CD8-positive, alpha-beta memory T cell (primary cell): ENCODE results near the gene CDYL2. TPM values are rescaled to one million over a fixed set of nuclear protein-coding genes. Genes with fewer than 3 reads are reported as not detected.
A peak's percentile ranks its signal among the peaks of the same experiment; 100 is the strongest.

Experiments
- CTCF ChIA-PET: fragments of 350-600 bp; sonication (Branson Sonifier 250); formaldehyde crosslinking; loops from one replicate; lab custom pipeline; 2021; ENCODE audit warnings: antibody characterized with exemption; lab: Charles Lee
- POLR2A ChIA-PET: fragments of 350-600 bp; sonication (Branson Sonifier 250); formaldehyde crosslinking; loops from one replicate; lab custom pipeline; 2021; ENCODE audit warnings: antibody characterized with exemption; lab: Charles Lee
- DNase-seq, 5 donors: peaks; one replicate each; pipeline versions ENCODE4 v3.0.0 to v3.0.0-alpha.2; 2020 to 2022; ENCODE audit warnings: mixed read lengths in 1 of 5
- H3K27ac ChIP-seq: one replicate; pipeline ENCODE4 v1.7.0; 2013; ENCODE audit warnings: low read depth, mild to moderate bottlenecking, low read length, moderate library complexity
- H3K27me3 ChIP-seq: 2 replicates; pipeline ENCODE4 v1.7.0; 2013; ENCODE audit warnings: low read length, mild to moderate bottlenecking; ENCODE audit not compliant: insufficient read depth, poor library complexity, severe bottlenecking
- H3K36me3 ChIP-seq: 2 replicates; pipeline ENCODE4 v1.7.0; 2013; ENCODE audit warnings: mild to moderate bottlenecking, low read length, moderate library complexity; ENCODE audit not compliant: insufficient read depth
- H3K4me1 ChIP-seq: 2 replicates; pipeline ENCODE4 v1.7.0; 2013; ENCODE audit warnings: mild to moderate bottlenecking, low read length, moderate library complexity; ENCODE audit not compliant: insufficient read depth
- H3K4me3 ChIP-seq: 2 replicates; pipeline ENCODE4 v1.7.0; 2013; ENCODE audit warnings: mild to moderate bottlenecking, low read length
- H3K9me3 ChIP-seq: 2 replicates; pipeline ENCODE4 v1.7.0; 2013; ENCODE audit warnings: mild to moderate bottlenecking, low read length
- H3K27ac Mint-ChIP-seq, 8 donors: one replicate each; pipeline ENCODE4 v1.8.0; 2020 to 2021; ENCODE audit warnings: mixed read lengths in 8 of 8, mild to moderate bottlenecking in 6 of 8, inconsistent platforms in 3 of 8, moderate library complexity in 3 of 8
- H3K27me3 Mint-ChIP-seq, 2 donors: one replicate each; pipeline ENCODE4 v1.8.0; 2020 to 2021; ENCODE audit warnings: mixed read lengths in 2 of 2, mild to moderate bottlenecking in 1 of 2, moderate library complexity in 1 of 2
- H3K36me3 Mint-ChIP-seq, 3 donors: one replicate each; pipeline ENCODE4 v1.8.0; 2020 to 2021; ENCODE audit warnings: mixed read lengths in 3 of 3, inconsistent platforms in 1 of 3, mild to moderate bottlenecking in 1 of 3
- H3K4me1 Mint-ChIP-seq, 3 donors: one replicate each; pipeline ENCODE4 v1.8.0; 2020 to 2021; ENCODE audit warnings: mixed read lengths in 3 of 3, inconsistent platforms in 1 of 3, mild to moderate bottlenecking in 1 of 3
- H3K4me3 Mint-ChIP-seq, 7 donors: one replicate each; pipeline ENCODE4 v1.8.0; 2020 to 2021; ENCODE audit warnings: mixed read lengths in 7 of 7, mild to moderate bottlenecking in 6 of 7, moderate library complexity in 4 of 7, inconsistent platforms in 2 of 7
- H3K9me3 Mint-ChIP-seq, 5 donors: one replicate each; pipeline ENCODE4 v1.8.0; 2020 to 2022; ENCODE audit warnings: mixed read lengths in 5 of 5, mild to moderate bottlenecking in 3 of 5, moderate library complexity in 2 of 5, inconsistent platforms in 1 of 5
- polyA plus RNA-seq: library from polyadenylated mRNA; unstranded; fragments of 300-500 nt; fragmentation: Illumina TruSeq; gene quantifications from one replicate; pipeline ENCODE4 v1.2.3, GENCODE V29; 2021
- total RNA-seq, 2 experiments: library from RNA; stranded (reverse); gene quantifications; one replicate each; pipeline ENCODE4 v1.2.3, GENCODE V29; 2021

The CDYL2 gene
- total and polyA plus RNA-seq, 3 experiments from 2014 or later, result 3.8 to 42.0 (median 40.6) TPM

DNA sequence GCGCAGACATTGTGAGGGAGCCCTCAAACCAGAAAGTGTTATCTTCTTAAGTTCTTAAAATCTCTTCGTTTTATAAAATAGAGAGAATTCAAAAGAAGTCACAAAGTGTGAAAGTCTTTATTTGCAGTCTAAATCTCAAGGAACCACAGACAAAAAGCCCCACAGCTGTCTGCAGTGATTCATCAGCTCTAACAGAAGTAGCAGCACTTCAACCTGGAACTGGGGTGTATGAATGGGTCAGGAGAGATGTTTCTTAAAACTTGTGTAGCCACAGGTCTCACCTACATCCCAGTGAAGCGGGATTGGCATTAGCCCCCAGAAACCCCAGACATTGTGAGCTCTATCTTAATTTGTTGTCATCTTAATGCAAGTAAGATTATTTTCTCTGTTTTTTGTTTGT is 61.1 kb downstream of the CDYL2 start:
- no peaks in the 10 kb centered on the region for H3K36me3 ChIP-seq
- peaks cover 40 to 56% (median 40%) of the 10 kb centered on the region in 3 donors for H3K4me1 Mint-ChIP-seq

GRCh38 chr16:80742331-80742730 is 62.1 kb downstream of the CDYL2 start:
- H3K27me3 ChIP-seq, result no peaks in the 10 kb centered on the region
- CTCF ChIA-PET, result no interaction called here
- no peak for DNase-seq
- H3K9me3 Mint-ChIP-seq, result peaks cover 5 to 13% (median 9%) of the 10 kb centered on the region in 5 donors
- no peaks in the 10 kb centered on the region for H3K36me3 ChIP-seq
- H3K4me1 Mint-ChIP-seq, result peaks cover 34 to 50% (median 35%) of the 10 kb centered on the region in 3 donors
- H3K27ac ChIP-seq, result no peak overlapping the region
- H3K9me3 ChIP-seq, result no peaks in the 10 kb centered on the region
- H3K4me1 ChIP-seq, result no peaks in the 10 kb centered on the region
- H3K4me3 ChIP-seq, result no peak overlapping the region
- no peak overlapping the region for H3K27ac Mint-ChIP-seq
- H3K36me3 Mint-ChIP-seq, result peaks cover 9 to 17% (median 15%) of the 10 kb centered on the region in 3 donors
- H3K27me3 Mint-ChIP-seq, result peaks cover 0 to 1% of the 10 kb centered on the region in 2 donors
- no peak overlapping the region for H3K4me3 Mint-ChIP-seq
- POLR2A ChIA-PET, result no interaction called here

More for the DNA sequence above, 61.1 kb downstream of the CDYL2 start:
- no peaks in the 10 kb centered on the region for H3K4me1 ChIP-seq
- H3K4me3 Mint-ChIP-seq, result no peak overlapping the region
- H3K27ac Mint-ChIP-seq, result peak overlapping the region in 1 of 8 donors; percentile 40
- H3K4me3 ChIP-seq, result no peak overlapping the region
- H3K27ac ChIP-seq, result no peak overlapping the region
- POLR2A ChIA-PET, result no interaction called here
- no peaks in the 10 kb centered on the region for H3K9me3 ChIP-seq
- no peak for DNase-seq
- H3K9me3 Mint-ChIP-seq, result peaks cover 5 to 12% (median 9%) of the 10 kb centered on the region in 5 donors
- no peaks in the 10 kb centered on the region for H3K27me3 ChIP-seq
- H3K36me3 Mint-ChIP-seq, result peaks cover 9 to 15% (median 10%) of the 10 kb centered on the region in 3 donors
- H3K27me3 Mint-ChIP-seq, result peaks cover 0 to 1% of the 10 kb centered on the region in 2 donors
- CTCF ChIA-PET, result no interaction called here

GRCh38 chr16:80741724-80742123 is 62.7 kb downstream of the CDYL2 start:
- Histone ChIP-seq H3K27me3 (no peaks in the 10 kb centered on the region), H3K4me1 (no peaks in the 10 kb centered on the region), H3K36me3 (no peaks in the 10 kb centered on the region), H3K9me3 (no peaks in the 10 kb centered on the region), H3K4me3 (no peak overlapping the region), H3K27ac (no peak overlapping the region)
- peaks cover 0 to 1% of the 10 kb centered on the region in 2 donors for H3K27me3 Mint-ChIP-seq
- H3K27ac Mint-ChIP-seq, result no peak overlapping the region
- ChIA-PET POLR2A (no interaction called here), CTCF (no interaction called here)
- H3K36me3 Mint-ChIP-seq, result peaks cover 6 to 20% (median 15%) of the 10 kb centered on the region in 3 donors
- peaks cover 28 to 44% (median 29%) of the 10 kb centered on the region in 3 donors for H3K4me1 Mint-ChIP-seq
- DNase-seq, result no peak
- peak overlapping the region in 1 of 7 donors; percentile 45 for H3K4me3 Mint-ChIP-seq
- H3K9me3 Mint-ChIP-seq, result peaks cover 5 to 13% (median 9%) of the 10 kb centered on the region in 5 donors

- H3K27me3 ChIP-seq, result no peaks in the 10 kb centered on the region
- no peak overlapping the region for H3K4me3 ChIP-seq
- H3K9me3 ChIP-seq, result no peaks in the 10 kb centered on the region
- no peak overlapping the region for H3K4me3 Mint-ChIP-seq
- peaks cover 6 to 23% (median 13%) of the 10 kb centered on the region in 3 donors for H3K36me3 Mint-ChIP-seq
- no peaks in the 10 kb centered on the region for H3K36me3 ChIP-seq
- no peak overlapping the region for H3K27ac Mint-ChIP-seq
- ChIA-PET POLR2A (no interaction called here), CTCF (no interaction called here)
- H3K27ac ChIP-seq, result no peak overlapping the region
- H3K4me1 Mint-ChIP-seq, result peaks cover 19 to 31% (median 20%) of the 10 kb centered on the region in 3 donors
- no peaks in the 10 kb centered on the region for H3K4me1 ChIP-seq
- H3K9me3 Mint-ChIP-seq, result peaks cover 5 to 13% (median 9%) of the 10 kb centered on the region in 5 donors
- H3K27me3 Mint-ChIP-seq, result peaks cover 0 to 1% of the 10 kb centered on the region in 2 donors
- no peak for DNase-seq
Measured at GRCh38 chr16:80739523-80739922, 64.9 kb downstream of the CDYL2 start.

- Histone ChIP-seq H3K4me3 (no peak overlapping the region), H3K36me3 (no peaks in the 10 kb centered on the region), H3K9me3 (no peaks in the 10 kb centered on the region), H3K27me3 (no peaks in the 10 kb centered on the region), H3K27ac (no peak overlapping the region), H3K4me1 (no peaks in the 10 kb centered on the region)
- no peak overlapping the region for H3K4me3 Mint-ChIP-seq
- H3K9me3 Mint-ChIP-seq, result peaks cover 5 to 13% (median 9%) of the 10 kb centered on the region in 5 donors
- no peak overlapping the region for H3K27ac Mint-ChIP-seq
- H3K4me1 Mint-ChIP-seq, result peaks cover 12 to 24% (median 16%) of the 10 kb centered on the region in 3 donors
- no peak for DNase-seq
- ChIA-PET CTCF (no interaction called here), POLR2A (no interaction called here)
- peaks cover 6 to 23% (median 14%) of the 10 kb centered on the region in 3 donors for H3K36me3 Mint-ChIP-seq
- no peaks in the 10 kb centered on the region for H3K27me3 Mint-ChIP-seq
Measured at GRCh38 chr16:80738521-80738920, 65.9 kb downstream of the CDYL2 start.

DNA sequence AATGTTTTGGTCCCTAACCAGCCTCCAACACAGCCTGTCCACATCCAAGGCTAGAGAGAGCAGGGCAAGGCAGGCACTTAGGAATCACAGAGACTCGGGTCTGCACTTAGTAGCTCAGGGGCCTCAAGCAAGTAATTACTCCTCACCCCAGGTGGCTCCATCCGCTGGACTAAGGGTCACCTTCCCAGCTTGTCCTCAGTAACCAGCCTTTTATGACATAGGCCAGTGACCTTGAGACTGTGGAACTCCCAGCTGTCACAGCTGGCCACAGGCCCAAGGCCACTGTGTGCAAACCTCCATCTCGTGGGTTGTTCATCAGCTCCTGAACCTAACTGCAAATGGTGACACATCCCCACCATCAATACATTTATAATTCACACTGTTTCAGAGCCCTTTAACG is 68.6 kb downstream of the CDYL2 start:
- POLR2A ChIA-PET, result no interaction called here
- no peak overlapping the region for H3K27ac Mint-ChIP-seq

GRCh38 chr16:80733407-80733806 is 71.0 kb downstream of the CDYL2 start:
- Histone ChIP-seq H3K4me3 (no peak overlapping the region), H3K4me1 (no peaks in the 10 kb centered on the region), H3K9me3 (no peaks in the 10 kb centered on the region), H3K36me3 (no peaks in the 10 kb centered on the region), H3K27me3 (no peaks in the 10 kb centered on the region), H3K27ac (no peak overlapping the region)
- no peak for DNase-seq
- ChIA-PET CTCF (interaction anchor here (1.5 kb wide), 1 partner anchor 14 kb away, joined by 3 read pairs; no protein-coding TSS in a partner anchor), POLR2A (no interaction called here)
- Mint-ChIP-seq H3K9me3 (peaks cover 8 to 23% (median 13%) of the 10 kb centered on the region in 5 donors), H3K4me3 (no peak overlapping the region), H3K27me3 (no peaks in the 10 kb centered on the region), H3K36me3 (peaks cover 0 to 24% (median 6%) of the 10 kb centered on the region in 3 donors), H3K4me1 (peaks cover 4 to 12% (median 10%) of the 10 kb centered on the region in 3 donors), H3K27ac (peak overlapping the region in 1 of 8 donors; percentile 31)

More for the DNA sequence above, 68.6 kb downstream of the CDYL2 start:
- Histone ChIP-seq H3K27ac (no peak overlapping the region), H3K27me3 (no peaks in the 10 kb centered on the region), H3K9me3 (no peaks in the 10 kb centered on the region), H3K36me3 (no peaks in the 10 kb centered on the region), H3K4me3 (no peak overlapping the region), H3K4me1 (no peaks in the 10 kb centered on the region)
- CTCF ChIA-PET, result no interaction called here
- Mint-ChIP-seq H3K4me1 (peaks cover 4 to 12% (median 10%) of the 10 kb centered on the region in 3 donors), H3K9me3 (peaks cover 10 to 28% (median 16%) of the 10 kb centered on the region in 5 donors), H3K27me3 (no peaks in the 10 kb centered on the region), H3K36me3 (peaks cover 6 to 26% (median 9%) of the 10 kb centered on the region in 3 donors), H3K4me3 (no peak overlapping the region)
- DNase-seq, result no peak

GRCh38 chr16:80731915-80732314 is 72.5 kb downstream of the CDYL2 start:
- Histone ChIP-seq H3K9me3 (no peaks in the 10 kb centered on the region), H3K27ac (no peak overlapping the region), H3K27me3 (no peaks in the 10 kb centered on the region), H3K4me3 (no peak overlapping the region), H3K4me1 (peaks cover 4% of the 10 kb centered on the region), H3K36me3 (no peaks in the 10 kb centered on the region)
- CTCF ChIA-PET, result no interaction called here
- H3K36me3 Mint-ChIP-seq, result peaks cover 0 to 19% (median 1%) of the 10 kb centered on the region in 3 donors
- H3K27ac Mint-ChIP-seq, result no peak overlapping the region
- no peak overlapping the region for H3K4me3 Mint-ChIP-seq
- DNase-seq, result no peak
- H3K4me1 Mint-ChIP-seq, result peaks cover 14 to 23% (median 18%) of the 10 kb centered on the region in 3 donors
- no peaks in the 10 kb centered on the region for H3K27me3 Mint-ChIP-seq
- H3K9me3 Mint-ChIP-seq, result peaks cover 8 to 23% (median 13%) of the 10 kb centered on the region in 5 donors
- POLR2A ChIA-PET, result no interaction called here
